Liver (tissue), 9 donors: ENCODE results near the gene AGER. TPM values are rescaled to one million over a fixed set of nuclear protein-coding genes. Genes with fewer than 3 reads are reported as not detected.

Source experiments
- DNase-seq: peaks from one replicate; pipeline ENCODE4 v3.0.0-alpha.2; 2017; ENCODE audit warnings: low spot score
- H3K27ac ChIP-seq, 2 donors: one replicate each; pipeline ENCODE4 v1.7.0; 2013; ENCODE audit warnings: inconsistent platforms in 2 of 2, low read length in 2 of 2, control low read depth in 1 of 2, low read depth in 1 of 2, mild to moderate bottlenecking in 1 of 2
- H3K27me3 ChIP-seq, 4 donors: one replicate each; pipeline versions ENCODE4 v1.6.1 to v1.7.0; 2013; ENCODE audit warnings: low read length in 3 of 4, inconsistent platforms in 1 of 4, mild to moderate bottlenecking in 1 of 4, moderate library complexity in 1 of 4; ENCODE audit not compliant: control insufficient read depth in 4 of 4, insufficient read depth in 4 of 4
- H3K36me3 ChIP-seq, 4 donors: one replicate each; pipeline versions ENCODE4 v1.6.1 to v1.7.0; 2013; ENCODE audit warnings: low read length in 3 of 4, mild to moderate bottlenecking in 3 of 4, low read depth in 1 of 4, moderate library complexity in 1 of 4; ENCODE audit not compliant: control insufficient read depth in 4 of 4, insufficient read depth in 3 of 4
- H3K4me1 ChIP-seq, 4 donors: one replicate each; pipeline versions ENCODE4 v1.6.1 to v1.7.0; 2013; ENCODE audit warnings: low read length in 3 of 4, mild to moderate bottlenecking in 3 of 4, moderate library complexity in 1 of 4; ENCODE audit not compliant: control insufficient read depth in 4 of 4, insufficient read depth in 4 of 4
- H3K4me3 ChIP-seq, 3 donors: one replicate each; pipeline versions ENCODE4 v1.6.1 to v1.7.0; 2013; ENCODE audit warnings: low read length in 3 of 3, control low read depth in 1 of 3, low read depth in 1 of 3, mild to moderate bottlenecking in 1 of 3
- H3K9ac ChIP-seq, 2 donors: one replicate each; pipeline ENCODE4 v1.7.0; 2013; ENCODE audit warnings: low read length in 2 of 2, mild to moderate bottlenecking in 2 of 2, moderate library complexity in 2 of 2, control low read depth in 1 of 2, low read depth in 1 of 2
- H3K9me3 ChIP-seq, 4 donors: one replicate each; pipeline versions ENCODE4 v1.6.1 to v1.7.0; 2013; ENCODE audit warnings: low read length in 3 of 4; ENCODE audit not compliant: control insufficient read depth in 4 of 4
- ATF3 ChIP-seq: IDR thresholded peaks from 2 replicates; pipeline ENCODE4 v1.6.1; 2016; ENCODE audit warnings: antibody characterized with exemption
- CTCF ChIP-seq: fragments of 150-350 bp; IDR thresholded peaks from 2 replicates; pipeline ENCODE4 v1.5.1; 2017; ENCODE audit warnings: improper control_type of control experiment, low read depth, low read length; ENCODE audit not compliant: missing input control
- EGR1 ChIP-seq, 2 donors: IDR thresholded peaks; 2 replicates each; pipeline ENCODE4 v1.6.1; 2016 to 2018; ENCODE audit warnings: antibody characterized with exemption in 2 of 2, low read depth in 2 of 2
- FOXA1 ChIP-seq: IDR thresholded peaks from 2 replicates; pipeline ENCODE4 v1.6.1; 2016; ENCODE audit warnings: antibody characterized with exemption
- FOXA2 ChIP-seq: IDR thresholded peaks from 2 replicates; pipeline ENCODE4 v1.6.1; 2016; ENCODE audit warnings: antibody characterized with exemption
- GABPA ChIP-seq, 2 donors: IDR thresholded peaks in 1 of 2; conservative IDR thresholded peaks in 1 of 2; 2 replicates each; pipeline ENCODE4 v1.6.1; 2016; ENCODE audit warnings: antibody characterized with exemption in 2 of 2, mild to moderate bottlenecking in 1 of 2, moderate library complexity in 1 of 2
- HNF4A ChIP-seq, 2 donors: conservative IDR thresholded peaks; 2 replicates each; pipeline ENCODE4 v1.6.1; 2016; ENCODE audit warnings: antibody characterized with exemption in 2 of 2, mild to moderate bottlenecking in 2 of 2
- HNF4G ChIP-seq: IDR thresholded peaks from 2 replicates; pipeline ENCODE4 v1.6.1; 2016; ENCODE audit warnings: antibody characterized with exemption
- JUND ChIP-seq, 2 donors: IDR thresholded peaks; 2 replicates each; pipeline ENCODE4 v1.6.1; 2016; ENCODE audit warnings: antibody characterized with exemption in 2 of 2
- NR2F2 ChIP-seq: IDR thresholded peaks from 2 replicates; pipeline ENCODE4 v1.6.1; 2016; ENCODE audit warnings: antibody characterized with exemption
- RAD21 ChIP-seq, 2 donors: IDR thresholded peaks; 2 replicates each; pipeline ENCODE4 v1.6.1; 2016; ENCODE audit warnings: antibody characterized with exemption in 2 of 2, mild to moderate bottlenecking in 2 of 2
- REST ChIP-seq: IDR thresholded peaks from 2 replicates; pipeline ENCODE4 v1.6.1; 2016; ENCODE audit warnings: antibody characterized with exemption, mild to moderate bottlenecking
- RXRA ChIP-seq, 2 donors: IDR thresholded peaks; 2 replicates each; pipeline ENCODE4 v1.6.1; 2017 to 2018; ENCODE audit warnings: antibody characterized with exemption in 2 of 2, mild to moderate bottlenecking in 1 of 2
- SP1 ChIP-seq: IDR thresholded peaks from 2 replicates; pipeline ENCODE4 v1.6.1; 2018; ENCODE audit warnings: antibody characterized with exemption, mild to moderate bottlenecking
- TAF1 ChIP-seq: conservative IDR thresholded peaks from 2 replicates; pipeline ENCODE4 v1.6.1; 2016; ENCODE audit warnings: antibody characterized with exemption, mild to moderate bottlenecking
- YY1 ChIP-seq: IDR thresholded peaks from 2 replicates; pipeline ENCODE4 v1.6.1; 2016; ENCODE audit warnings: antibody characterized with exemption, mild to moderate bottlenecking
- WGBS: extraction: QIAGEN DNeasy Blood & Tissue Kit; methylation state at CpG from one replicate; pipeline ENCODE4 v1.1.7; 2013; 5-methylcytosine and 5-hydroxymethylcytosine counted together
- polyA plus RNA-seq, 2 donors: library from polyadenylated mRNA; stranded (reverse) in 1 of 2; unstranded in 1 of 2; fragments of 200-250 nt in 1 of 2; fragments of >200 nt in 1 of 2; fragmentation: Nextera tagmentation in 1 of 2; extraction: Ambion mirVana in 1 of 2; gene quantifications; one replicate each; pipeline versions ENCODE4 v1.2.1 to v1.2.3, GENCODE V29; 2013 to 2015
- total RNA-seq, 2 donors: library from RNA; depleted of rRNA; stranded (reverse); fragments of >200 nt; gene quantifications; one replicate each; pipeline ENCODE4 v1.2.3, GENCODE V29; 2014
- TF ChIP-seq, protein P1 (sequence below): IDR thresholded peaks from 2 replicates; pipeline ENCODE4 v1.6.1; 2016; ENCODE audit warnings: antibody characterized with exemption
- TF ChIP-seq, protein P2 (sequence below): IDR thresholded peaks from 2 replicates; pipeline ENCODE4 v1.6.1; 2016; ENCODE audit warnings: antibody characterized with exemption
- donor health status: healthy.
- donor health status: healthy.
- donor health status: healthy.
- donor health status: healthy.
- donor health status: healthy.

AGER gene
- total and polyA plus RNA-seq, 4 donors, result 0.47 to 0.92 (median 0.83) TPM

DNA sequence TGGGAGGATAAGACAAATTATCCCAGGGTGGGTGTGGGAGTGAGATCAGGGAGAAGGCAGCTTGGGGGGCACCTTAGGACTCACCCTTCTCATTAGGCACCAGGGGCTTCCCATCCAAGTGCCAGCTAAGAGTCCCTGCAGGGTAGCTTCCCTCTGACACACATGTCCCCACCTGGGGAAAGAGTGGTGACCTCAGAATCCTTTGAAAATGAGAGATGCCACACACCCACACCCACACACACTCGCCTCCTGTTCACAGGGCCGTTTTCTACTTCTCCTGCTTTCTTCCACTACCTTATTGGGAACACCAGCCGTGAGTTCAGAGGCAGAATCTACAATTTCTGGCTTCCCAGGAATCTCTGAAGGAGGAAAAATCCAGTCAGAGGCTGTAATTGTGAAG, 1.0 kb downstream of the AGER start:
- TF ChIP-seq FOXA1, result no peak
- no peak for TF ChIP-seq RAD21 (IDR thresholded peaks at IDR 0.05)
- TF ChIP-seq HNF4G, result no peak
- TF ChIP-seq RXRA (IDR thresholded peaks at IDR 0.05), result no peak
- TF ChIP-seq FOXA2, result no peak
- no peak for TF ChIP-seq JUND (IDR thresholded peaks at IDR 0.05)
- TF ChIP-seq TAF1, result no peak
- no peak for TF ChIP-seq SP1
- TF ChIP-seq GABPA (IDR thresholded peaks at IDR 0.05 in 1 of 2, conservative IDR thresholded peaks at IDR 0.05 in 1 of 2), result no peak
- TF ChIP-seq ATF3, result no peak
- Histone ChIP-seq H3K27ac (peak overlapping the region in 1 of 2 donors; percentile 25), H3K9me3 (no peaks in the 10 kb centered on the region), H3K9ac (no peak overlapping the region), H3K36me3 (peaks cover 0 to 35% (median 19%) of the 10 kb centered on the region in 4 donors), H3K4me3 (no peak overlapping the region), H3K27me3 (no peaks in the 10 kb centered on the region), H3K4me1 (peaks cover 0 to 18% (median 15%) of the 10 kb centered on the region in 4 donors)
- WGBS, result 88% methylated on average over 3 of the region's 3 CpGs
- no peak for DNase-seq

- H3K36me3 ChIP-seq, result peaks cover 0 to 33% (median 17%) of the 10 kb centered on the region in 4 donors
- TF ChIP-seq YY1, result no peak
- TF ChIP-seq FOXA1, result no peak
- TF ChIP-seq NR2F2, result no peak
- no peak overlapping the region for H3K27ac ChIP-seq
- no peak overlapping the region for H3K4me3 ChIP-seq
- no peak overlapping the region for H3K9ac ChIP-seq
- peaks cover 0 to 15% (median 14%) of the 10 kb centered on the region in 4 donors for H3K4me1 ChIP-seq
- H3K9me3 ChIP-seq, result no peaks in the 10 kb centered on the region
- H3K27me3 ChIP-seq, result no peaks in the 10 kb centered on the region
- 93% methylated on average over 10 of the region's 10 CpGs for WGBS
- DNase-seq, result peak; percentile 52
These were observed 1.5 kb downstream of the AGER start for GRCh38 chr6:32182555-32182981.

GRCh38 chr6:32181915-32182529, 2.0 kb downstream of the AGER start:
- Histone ChIP-seq H3K4me1 (peaks cover 0 to 20% (median 18%) of the 10 kb centered on the region in 4 donors), H3K4me3 (no peak overlapping the region), H3K27ac (no peak overlapping the region), H3K9ac (no peak overlapping the region), H3K36me3 (peaks cover 0 to 29% (median 13%) of the 10 kb centered on the region in 4 donors), H3K9me3 (no peaks in the 10 kb centered on the region), H3K27me3 (no peaks in the 10 kb centered on the region)
- TF ChIP-seq CTCF (no peak), RXRA (IDR thresholded peaks at IDR 0.05) (no peak), EGR1 (IDR thresholded peaks at IDR 0.05; ENCODE audit: low read depth in 2 of 2) (no peak), GABPA (IDR thresholded peaks at IDR 0.05 in 1 of 2, conservative IDR thresholded peaks at IDR 0.05 in 1 of 2) (no peak), FOXA2 (no peak), HNF4A (conservative IDR thresholded peaks at IDR 0.05) (no peak), JUND (IDR thresholded peaks at IDR 0.05) (no peak), REST (no peak), RAD21 (IDR thresholded peaks at IDR 0.05) (no peak), FOXA1 (no peak), SP1 (no peak), HNF4G (no peak), NR2F2 (no peak)
- TF ChIP-seq, protein P1, sequence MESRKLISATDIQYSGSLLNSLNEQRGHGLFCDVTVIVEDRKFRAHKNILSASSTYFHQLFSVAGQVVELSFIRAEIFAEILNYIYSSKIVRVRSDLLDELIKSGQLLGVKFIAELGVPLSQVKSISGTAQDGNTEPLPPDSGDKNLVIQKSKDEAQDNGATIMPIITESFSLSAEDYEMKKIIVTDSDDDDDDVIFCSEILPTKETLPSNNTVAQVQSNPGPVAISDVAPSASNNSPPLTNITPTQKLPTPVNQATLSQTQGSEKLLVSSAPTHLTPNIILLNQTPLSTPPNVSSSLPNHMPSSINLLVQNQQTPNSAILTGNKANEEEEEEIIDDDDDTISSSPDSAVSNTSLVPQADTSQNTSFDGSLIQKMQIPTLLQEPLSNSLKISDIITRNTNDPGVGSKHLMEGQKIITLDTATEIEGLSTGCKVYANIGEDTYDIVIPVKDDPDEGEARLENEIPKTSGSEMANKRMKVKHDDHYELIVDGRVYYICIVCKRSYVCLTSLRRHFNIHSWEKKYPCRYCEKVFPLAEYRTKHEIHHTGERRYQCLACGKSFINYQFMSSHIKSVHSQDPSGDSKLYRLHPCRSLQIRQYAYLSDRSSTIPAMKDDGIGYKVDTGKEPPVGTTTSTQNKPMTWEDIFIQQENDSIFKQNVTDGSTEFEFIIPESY, result no peak
- TF ChIP-seq, protein P2, sequence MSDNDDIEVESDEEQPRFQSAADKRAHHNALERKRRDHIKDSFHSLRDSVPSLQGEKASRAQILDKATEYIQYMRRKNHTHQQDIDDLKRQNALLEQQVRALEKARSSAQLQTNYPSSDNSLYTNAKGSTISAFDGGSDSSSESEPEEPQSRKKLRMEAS, result no peak
- peak; percentile 74 for DNase-seq
- 87% methylated on average over 10 of the region's 10 CpGs for WGBS
